PFSK-1 (cell line): ENCODE data around the gene USF2.
A peak's percentile ranks its signal among the peaks of the same experiment; 100 is the strongest.

ENCODE experiments used
- FOXP2 ChIP-seq: optimal IDR thresholded peaks from 2 replicates; pipeline ENCODE3; 2011; ENCODE audit warnings: borderline replicate concordance, control low read depth, inconsistent platforms; ENCODE audit not compliant: insufficient read depth; ENCODE audit errors: extremely low read length, extremely low read depth
- POLR2AphosphoS5 ChIP-seq: IDR thresholded peaks from 2 replicates; pipeline ENCODE4 v1.6.1; 2012; ENCODE audit warnings: low read depth, mild to moderate bottlenecking, control low read depth, low read length, moderate library complexity
- REST ChIP-seq, 2 experiments: IDR thresholded peaks; 2 replicates each; pipeline versions ENCODE4 v1.6.1 to v1.8.0; 2011 to 2012; ENCODE audit warnings: low read depth in 2 of 2, low read length in 2 of 2, control low read depth in 1 of 2, inconsistent platforms in 1 of 2, mild to moderate bottlenecking in 1 of 2, moderate library complexity in 1 of 2; ENCODE audit not compliant: insufficient read depth in 1 of 2
- SIN3A ChIP-seq: IDR thresholded peaks from 2 replicates; pipeline ENCODE4 v1.6.1; 2012; ENCODE audit warnings: mild to moderate bottlenecking, low read length, moderate library complexity, borderline replicate concordance; ENCODE audit not compliant: insufficient read depth
- TAF1 ChIP-seq: IDR thresholded peaks from 2 replicates; pipeline ENCODE4 v1.6.1; 2012; ENCODE audit warnings: low read length, control low read depth, borderline replicate concordance; ENCODE audit not compliant: insufficient read depth

Gene USF2

GRCh38 chr19:35265900-35266519 is 2.8 kb upstream of the USF2 start:
- TF ChIP-seq SIN3A (no peak), FOXP2 (no peak), REST (IDR thresholded peaks at IDR 0.05; ENCODE audit: insufficient read depth in 1 of 2, low read depth in 2 of 2, low read length in 2 of 2) (no peak), POLR2AphosphoS5 (peak; percentile 18; the same call in 1 of the 2 replicates), TAF1 (no peak)

- TF ChIP-seq TAF1, result no peak
- TF ChIP-seq REST (IDR thresholded peaks at IDR 0.05; ENCODE audit: insufficient read depth in 1 of 2, low read depth in 2 of 2, low read length in 2 of 2), result no peak
- no peak for TF ChIP-seq POLR2AphosphoS5
- TF ChIP-seq SIN3A, result no peak
- TF ChIP-seq FOXP2, result no peak
These were observed 2.0 kb upstream of the USF2 start for GRCh38 chr19:35266520-35267352.

GRCh38 chr19:35267353-35267817 is 1.4 kb upstream of the USF2 start:
- TF ChIP-seq SIN3A, result no peak
- no peak for TF ChIP-seq REST (IDR thresholded peaks at IDR 0.05; ENCODE audit: insufficient read depth in 1 of 2, low read depth in 2 of 2, low read length in 2 of 2)

- TF ChIP-seq TAF1 (no peak; the same call in 1 of the 2 replicates), POLR2AphosphoS5 (peak; percentile 83; the same call in 1 of the 2 replicates), SIN3A (no peak), FOXP2 (no peak), REST (IDR thresholded peaks at IDR 0.05; ENCODE audit: insufficient read depth in 1 of 2, low read depth in 2 of 2, low read length in 2 of 2) (0 out of 4 replicates have a peak, but pooled peaks of 1 of the 2 experiments have one; percentile 17)
These were observed 785 bp upstream of the USF2 start for GRCh38 chr19:35267818-35268535.
